GM10248 (cell line): ENCODE data around the gene JPT2.
"Not testable (repeated sequence)": the region's sequence is repeated elsewhere in the genome, so short reads cannot be mapped to it uniquely, and the experiment has no call there.

ENCODE experiments used
- CTCF ChIA-PET: fragments of 300-600 bp; sonication (Branson Sonifier 250); formaldehyde crosslinking; extraction: SDS; loops from one replicate; lab custom pipeline; 2021; ENCODE audit warnings: antibody characterized with exemption; lab: Yijun Ruan, JAX
- POLR2A ChIA-PET: fragments of 350-650 bp; sonication (Branson Sonifier 250); formaldehyde crosslinking; extraction: SDS; loops from one replicate; lab custom pipeline; 2020; ENCODE audit warnings: antibody characterized with exemption; lab: Yijun Ruan, JAX
- DNase-seq: peaks from one replicate; pipeline ENCODE4 v3.0.0; 2012; ENCODE audit errors: extremely low spot score
- TF ChIP-seq, protein P1 (sequence below): IDR thresholded peaks from 2 replicates; pipeline ENCODE4 v1.5.1; 2012; ENCODE audit warnings: mild to moderate bottlenecking, low read depth; ENCODE audit errors: extremely low read depth, missing control alignments, control extremely low read depth

Gene JPT2

DNA sequence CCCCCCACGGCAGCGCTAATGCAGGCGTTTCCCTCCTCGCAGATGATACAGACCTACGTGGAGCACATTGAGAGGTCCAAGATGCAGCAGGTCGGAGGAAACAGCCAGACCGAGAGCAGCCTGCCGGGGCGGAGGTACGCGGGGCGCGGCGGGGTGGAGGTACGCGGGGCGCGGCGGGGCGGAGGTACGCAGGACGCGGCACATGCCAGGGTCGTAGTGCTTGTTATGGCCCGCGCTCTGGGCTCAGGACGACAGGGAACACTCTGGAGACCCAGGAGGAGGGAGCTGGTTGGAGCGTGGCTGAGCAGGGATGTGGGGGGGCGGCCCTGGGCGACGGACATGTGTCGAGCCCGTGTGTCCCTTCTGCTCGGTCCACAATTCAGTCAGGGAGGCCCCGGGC lies 51.4 kb downstream of the JPT2 start:
- POLR2A ChIA-PET: no interaction called here
- DNase-seq: no peak
- CTCF ChIA-PET: no interaction called here
- TF ChIP-seq, protein P1, sequence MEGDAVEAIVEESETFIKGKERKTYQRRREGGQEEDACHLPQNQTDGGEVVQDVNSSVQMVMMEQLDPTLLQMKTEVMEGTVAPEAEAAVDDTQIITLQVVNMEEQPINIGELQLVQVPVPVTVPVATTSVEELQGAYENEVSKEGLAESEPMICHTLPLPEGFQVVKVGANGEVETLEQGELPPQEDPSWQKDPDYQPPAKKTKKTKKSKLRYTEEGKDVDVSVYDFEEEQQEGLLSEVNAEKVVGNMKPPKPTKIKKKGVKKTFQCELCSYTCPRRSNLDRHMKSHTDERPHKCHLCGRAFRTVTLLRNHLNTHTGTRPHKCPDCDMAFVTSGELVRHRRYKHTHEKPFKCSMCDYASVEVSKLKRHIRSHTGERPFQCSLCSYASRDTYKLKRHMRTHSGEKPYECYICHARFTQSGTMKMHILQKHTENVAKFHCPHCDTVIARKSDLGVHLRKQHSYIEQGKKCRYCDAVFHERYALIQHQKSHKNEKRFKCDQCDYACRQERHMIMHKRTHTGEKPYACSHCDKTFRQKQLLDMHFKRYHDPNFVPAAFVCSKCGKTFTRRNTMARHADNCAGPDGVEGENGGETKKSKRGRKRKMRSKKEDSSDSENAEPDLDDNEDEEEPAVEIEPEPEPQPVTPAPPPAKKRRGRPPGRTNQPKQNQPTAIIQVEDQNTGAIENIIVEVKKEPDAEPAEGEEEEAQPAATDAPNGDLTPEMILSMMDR: no peak

DNA sequence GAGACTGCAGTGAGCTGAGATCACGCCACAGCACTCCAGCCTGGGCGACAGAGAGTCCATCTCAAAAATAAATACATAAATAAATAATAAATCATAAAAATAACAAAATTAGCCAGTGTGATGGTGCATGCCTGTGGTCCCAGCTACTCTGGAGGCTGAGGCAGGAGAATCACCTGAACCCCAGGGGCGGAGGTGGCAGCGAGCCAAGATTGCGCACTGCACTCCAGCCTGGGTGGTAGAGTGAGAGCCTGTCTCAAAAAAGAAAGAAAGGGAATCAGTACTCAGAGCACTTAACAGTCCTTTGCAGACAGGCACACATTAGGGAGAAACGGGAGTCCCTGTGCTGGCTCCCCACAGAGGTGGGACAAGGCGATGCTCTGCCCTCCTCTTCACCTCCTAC lies 53.0 kb downstream of the JPT2 start:
- CTCF ChIA-PET: no interaction called here
- DNase-seq: no peak
- POLR2A ChIA-PET: no interaction called here
- TF ChIP-seq, protein P1: no peak

DNA sequence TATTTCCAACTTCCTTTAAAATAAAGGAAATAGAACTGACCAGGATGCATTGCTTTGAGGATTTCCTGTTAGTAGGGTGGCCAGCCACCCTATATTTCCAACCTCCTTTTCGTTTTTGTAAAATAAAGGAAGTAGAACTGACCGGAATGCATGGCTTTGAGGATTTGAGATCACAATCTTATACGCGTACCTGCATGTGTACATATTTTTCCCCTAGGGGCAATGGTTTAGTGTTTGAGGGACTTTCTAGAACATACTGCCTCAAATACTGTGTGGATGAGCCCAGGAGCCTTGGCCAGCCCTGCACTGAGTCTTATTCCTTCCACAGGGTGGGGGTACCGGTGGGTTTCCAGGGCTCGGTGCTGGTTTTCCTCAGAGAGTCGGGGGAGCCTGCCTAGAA lies 53.5 kb downstream of the JPT2 start:
- ChIA-PET CTCF (interaction anchor here (1.5 kb wide), 1 partner anchor 14 kb away, joined by 4 read pairs; no protein-coding TSS in a partner anchor), POLR2A (no interaction called here)
- no peak for DNase-seq
- TF ChIP-seq, protein P1: no peak

DNA sequence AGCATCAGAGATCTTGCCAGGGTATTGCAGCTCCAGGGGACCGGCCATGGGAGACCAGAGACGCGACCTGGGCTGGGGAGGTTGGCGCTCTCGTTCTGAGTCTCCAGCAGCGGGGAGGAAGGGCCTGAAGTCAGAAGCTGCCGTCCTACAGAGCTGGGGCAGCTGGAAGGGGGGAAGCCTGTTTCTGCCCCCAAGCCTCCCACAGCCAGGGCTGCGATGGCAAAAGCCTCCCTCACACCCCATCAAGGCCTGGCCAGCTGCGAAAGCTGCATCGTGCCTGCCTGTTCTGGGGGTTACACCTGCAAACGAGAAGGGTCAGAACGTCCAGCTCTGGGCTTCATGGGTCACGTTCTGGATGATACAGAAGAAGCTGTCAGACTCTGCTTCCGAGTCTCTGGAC lies 54.0 kb downstream of the JPT2 start:
- TF ChIP-seq, protein P1: no peak
- ChIA-PET POLR2A (interaction anchor here (0.6 kb wide), 1 partner anchor 71 kb away, joined by 3 read pairs; no protein-coding TSS in a partner anchor), CTCF (interaction anchor here (0.6 to 1.5 kb wide), 2 partner anchors 14 to 42 kb away, joined by 3 to 4 read pairs; no protein-coding TSS in a partner anchor)
- no peak for DNase-seq

DNA sequence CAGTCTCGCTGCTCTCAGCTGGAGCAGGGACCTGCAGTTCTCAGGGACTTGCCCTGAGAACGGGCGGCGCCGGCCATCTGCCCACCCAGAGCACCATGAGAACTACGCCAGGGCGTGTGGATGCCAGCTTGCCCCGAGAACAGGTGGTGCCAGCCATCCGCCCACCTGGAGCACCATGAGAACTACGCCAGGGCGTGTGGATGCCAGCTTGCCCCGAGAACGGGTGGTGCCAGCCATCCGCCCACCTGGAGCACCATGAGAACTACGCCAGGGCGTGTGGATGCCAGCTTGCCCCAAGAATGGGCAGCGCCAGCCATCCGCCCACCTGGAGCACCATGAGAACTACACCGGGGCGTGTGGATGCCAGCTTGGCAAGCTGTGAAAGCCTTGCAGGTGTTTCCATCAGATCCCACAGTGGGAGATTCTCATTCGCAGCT lies 54.5 kb downstream of the JPT2 start:
- CTCF ChIA-PET: interaction anchor here (0.6 to 1.5 kb wide), 2 partner anchors 13 to 42 kb away, joined by 3 to 4 read pairs; no protein-coding TSS in a partner anchor
- POLR2A ChIA-PET: interaction anchor here (0.6 kb wide), 1 partner anchor 71 kb away, joined by 3 read pairs; no protein-coding TSS in a partner anchor

DNA sequence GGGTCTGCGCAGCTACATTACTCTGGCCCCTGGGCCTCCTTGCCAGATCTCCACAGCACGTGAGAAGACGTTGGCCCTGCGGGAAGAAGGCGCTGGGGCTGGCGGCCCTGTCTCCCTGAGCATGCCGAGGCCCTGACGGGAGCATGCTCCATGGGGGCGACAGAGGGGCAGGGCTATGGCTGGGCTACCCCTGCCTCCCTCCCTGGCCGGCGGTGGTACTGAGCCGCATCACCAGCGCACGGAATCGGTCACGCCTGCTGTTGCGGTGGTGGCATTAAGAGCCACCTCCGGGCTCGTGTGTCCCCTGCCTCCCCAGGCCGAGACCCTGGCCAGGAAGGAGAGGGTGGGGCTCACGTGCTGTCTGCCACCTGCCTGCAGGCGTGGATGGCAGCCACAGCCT lies 56.0 kb downstream of the JPT2 start:
- TF ChIP-seq, protein P1: no peak
- CTCF ChIA-PET: no interaction called here
- POLR2A ChIA-PET: no interaction called here
- DNase-seq: no peak

More for the DNA sequence above, 54.5 kb downstream of the JPT2 start:
- DNase-seq: not testable (repeated sequence)

DNA sequence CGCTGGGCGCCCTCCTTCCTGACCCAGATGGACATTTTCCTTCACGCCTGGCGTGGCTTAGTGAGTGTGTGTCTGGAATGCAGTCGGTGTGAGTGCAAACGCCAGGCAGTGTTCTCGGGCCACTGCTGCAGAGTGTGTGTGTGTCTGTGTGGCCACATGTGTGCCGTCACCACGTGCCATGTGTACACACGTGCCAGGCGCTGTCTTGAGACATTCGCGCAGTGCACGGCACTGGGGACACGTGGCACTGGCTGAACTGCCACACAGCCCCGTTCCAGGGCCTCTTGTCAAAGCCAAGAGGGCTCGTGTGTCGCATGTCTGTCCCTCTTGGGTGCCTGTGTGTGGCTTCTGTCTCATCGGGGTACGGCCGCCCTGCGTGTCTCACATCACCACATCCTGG lies 56.7 kb downstream of the JPT2 start:
- CTCF ChIA-PET: no interaction called here
- POLR2A ChIA-PET: no interaction called here
- TF ChIP-seq, protein P1: no peak
- DNase-seq: no peak
